Endothelial cell (in vitro differentiated cells): ENCODE data around the gene USH2A. TPM values are rescaled to one million over a fixed set of nuclear protein-coding genes. Genes with fewer than 3 reads are reported as not detected.

ENCODE experiments used
- DNase-seq: peaks from one replicate; pipeline ENCODE4 v3.0.0; 2021; ENCODE audit warnings: low spot score
- H3K27ac Mint-ChIP-seq: one replicate; pipeline ENCODE4 v1.8.0; 2021; ENCODE audit warnings: mixed read lengths, inconsistent platforms; ENCODE audit not compliant: unreplicated experiment
- H3K27me3 Mint-ChIP-seq: one replicate; pipeline ENCODE4 v1.8.0; 2021; ENCODE audit warnings: mild to moderate bottlenecking, moderate library complexity, mixed read lengths, inconsistent platforms; ENCODE audit not compliant: unreplicated experiment
- H3K36me3 Mint-ChIP-seq: one replicate; pipeline ENCODE4 v1.8.0; 2021; ENCODE audit warnings: mild to moderate bottlenecking, low read depth, mixed read lengths, inconsistent platforms; ENCODE audit not compliant: unreplicated experiment
- H3K4me1 Mint-ChIP-seq: one replicate; pipeline ENCODE4 v1.8.0; 2021; ENCODE audit warnings: mild to moderate bottlenecking, mixed read lengths, inconsistent platforms; ENCODE audit not compliant: unreplicated experiment
- H3K4me3 Mint-ChIP-seq: one replicate; pipeline ENCODE4 v1.8.0; 2021; ENCODE audit warnings: mild to moderate bottlenecking, mixed read lengths, inconsistent platforms; ENCODE audit not compliant: unreplicated experiment
- H3K9me3 Mint-ChIP-seq: one replicate; pipeline ENCODE4 v1.8.0; 2021; ENCODE audit warnings: mixed read lengths, inconsistent platforms; ENCODE audit not compliant: unreplicated experiment
- total RNA-seq: library from RNA; stranded (reverse); fragmentation: NEBNext Ultra II Directional; extraction: Animal tissue kit (Norgen Biotek cat#: 25700); gene quantifications from one replicate; pipeline ENCODE4 v1.2.1, GENCODE V29; 2021; ENCODE audit not compliant: unreplicated experiment
- TF ChIP-seq, protein P1 (sequence below): fragments of 200-600 bp; sonication (generic); IDR thresholded peaks from one replicate; pipeline ENCODE4 v1.5.0; 2021; ENCODE audit warnings: antibody characterized with exemption; ENCODE audit not compliant: unreplicated experiment

Gene USH2A
- total RNA-seq, 1 donor from 2014 or later = not detected

- Mint-ChIP-seq H3K27me3 (no peaks in the 10 kb centered on the region), H3K4me1 (peaks cover 2% of the 10 kb centered on the region), H3K9me3 (no peaks in the 10 kb centered on the region), H3K36me3 (no peaks in the 10 kb centered on the region), H3K27ac (no peak overlapping the region), H3K4me3 (no peak overlapping the region)
- TF ChIP-seq, protein P1, sequence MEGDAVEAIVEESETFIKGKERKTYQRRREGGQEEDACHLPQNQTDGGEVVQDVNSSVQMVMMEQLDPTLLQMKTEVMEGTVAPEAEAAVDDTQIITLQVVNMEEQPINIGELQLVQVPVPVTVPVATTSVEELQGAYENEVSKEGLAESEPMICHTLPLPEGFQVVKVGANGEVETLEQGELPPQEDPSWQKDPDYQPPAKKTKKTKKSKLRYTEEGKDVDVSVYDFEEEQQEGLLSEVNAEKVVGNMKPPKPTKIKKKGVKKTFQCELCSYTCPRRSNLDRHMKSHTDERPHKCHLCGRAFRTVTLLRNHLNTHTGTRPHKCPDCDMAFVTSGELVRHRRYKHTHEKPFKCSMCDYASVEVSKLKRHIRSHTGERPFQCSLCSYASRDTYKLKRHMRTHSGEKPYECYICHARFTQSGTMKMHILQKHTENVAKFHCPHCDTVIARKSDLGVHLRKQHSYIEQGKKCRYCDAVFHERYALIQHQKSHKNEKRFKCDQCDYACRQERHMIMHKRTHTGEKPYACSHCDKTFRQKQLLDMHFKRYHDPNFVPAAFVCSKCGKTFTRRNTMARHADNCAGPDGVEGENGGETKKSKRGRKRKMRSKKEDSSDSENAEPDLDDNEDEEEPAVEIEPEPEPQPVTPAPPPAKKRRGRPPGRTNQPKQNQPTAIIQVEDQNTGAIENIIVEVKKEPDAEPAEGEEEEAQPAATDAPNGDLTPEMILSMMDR = no peak
- DNase-seq = no peak
These were observed 93.0 kb downstream of the USH2A start for GRCh38 chr1:216330262-216330661.

DNA sequence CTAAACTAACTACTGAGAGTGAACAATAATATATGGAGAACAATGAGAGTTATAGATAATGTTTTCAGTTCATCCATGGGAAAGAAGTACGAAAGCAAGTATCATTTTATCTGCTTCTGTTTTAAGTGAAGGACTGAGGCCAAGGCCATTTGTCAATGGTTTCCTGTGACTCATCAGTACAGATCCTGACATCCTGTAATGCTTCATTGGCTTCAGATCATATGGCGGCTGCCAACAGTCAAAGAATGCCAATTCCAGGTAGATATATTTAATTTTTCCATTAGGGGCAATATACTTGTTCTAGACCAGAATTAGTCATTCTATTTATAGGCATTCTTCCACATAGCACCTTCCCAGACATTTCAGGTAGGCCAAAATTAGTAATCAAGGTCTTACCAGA, 97.3 kb downstream of the USH2A start:
- DNase-seq = no peak
- Mint-ChIP-seq H3K27me3 (no peaks in the 10 kb centered on the region), H3K27ac (no peak overlapping the region), H3K36me3 (no peaks in the 10 kb centered on the region), H3K4me1 (peaks cover 2% of the 10 kb centered on the region), H3K4me3 (no peak overlapping the region), H3K9me3 (no peaks in the 10 kb centered on the region)
- TF ChIP-seq, protein P1 = no peak

DNA sequence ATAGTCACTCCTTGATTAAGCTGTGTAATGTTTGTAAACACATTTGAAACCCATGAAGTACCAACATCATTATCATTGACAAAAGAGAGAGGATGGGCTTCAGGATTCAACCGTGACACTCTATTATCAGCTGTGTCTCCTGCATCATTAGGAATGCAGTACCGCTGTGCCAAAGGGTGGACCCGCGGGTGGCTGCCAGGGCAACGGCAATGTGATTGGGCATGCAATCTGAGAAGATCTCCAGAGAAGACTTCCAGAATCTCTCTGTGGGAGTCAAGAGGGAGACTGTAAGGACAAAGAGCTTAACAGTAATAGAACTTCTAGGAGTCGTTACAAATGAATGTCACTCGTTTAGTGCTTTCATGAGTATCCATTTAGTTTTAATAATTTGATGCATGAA, 97.9 kb downstream of the USH2A start:
- Mint-ChIP-seq H3K4me3 (no peak overlapping the region), H3K27me3 (no peaks in the 10 kb centered on the region), H3K27ac (no peak overlapping the region), H3K4me1 (peaks cover 2% of the 10 kb centered on the region), H3K36me3 (no peaks in the 10 kb centered on the region), H3K9me3 (no peaks in the 10 kb centered on the region)
- TF ChIP-seq, protein P1 = no peak
- DNase-seq = no peak

GRCh38 chr1:216323344-216323743, 99.9 kb downstream of the USH2A start:
- no peaks in the 10 kb centered on the region for H3K27me3 Mint-ChIP-seq
- H3K4me3 Mint-ChIP-seq = no peak overlapping the region

GRCh38 chr1:216314379-216315095, 108.7 kb downstream of the USH2A start:
- H3K4me1 Mint-ChIP-seq = peaks cover 4% of the 10 kb centered on the region
- no peaks in the 10 kb centered on the region for H3K27me3 Mint-ChIP-seq
- H3K36me3 Mint-ChIP-seq = no peaks in the 10 kb centered on the region
- DNase-seq = no peak
- TF ChIP-seq, protein P1 = no peak
- no peak overlapping the region for H3K27ac Mint-ChIP-seq
- H3K9me3 Mint-ChIP-seq = no peaks in the 10 kb centered on the region
- no peak overlapping the region for H3K4me3 Mint-ChIP-seq

More at GRCh38 chr1:216323344-216323743, 99.9 kb downstream of the USH2A start:
- Mint-ChIP-seq H3K9me3 (no peaks in the 10 kb centered on the region), H3K36me3 (no peaks in the 10 kb centered on the region), H3K4me1 (peaks cover under 1% of the 10 kb centered on the region), H3K27ac (no peak overlapping the region)
- DNase-seq = no peak
- TF ChIP-seq, protein P1 = no peak
